ENCODE results near the gene PSTPIP2. TPM values are rescaled to one million over a fixed set of nuclear protein-coding genes. Genes with fewer than 3 reads are reported as not detected.
"Not testable (repeated sequence)": the region's sequence is repeated elsewhere in the genome, so short reads cannot be mapped to it uniquely, and the experiment has no call there.

Gene PSTPIP2
- total and polyA plus RNA-seq, 2 experiments from 2014 or later, result 1.4 to 2.6 TPM

- Histone ChIP-seq H3K4me1 (ENCODE audit: insufficient read depth) (no peaks in the 10 kb centered on the region), H3K4me2 (peak within 1 kb of the TSS; percentile 89), H2AFZ (peak within 1 kb of the TSS; percentile 74), H3K79me2 (replicated peaks; ENCODE audit: insufficient read depth) (peaks cover 34% of the 10 kb centered on the region), H3K27me3 (ENCODE audit: insufficient read depth) (peaks cover 12% of the 10 kb centered on the region; the same call in 1 of the 2 replicates), H3K4me3 (peak within 1 kb of the TSS; percentile 87), H3K36me3 (ENCODE audit: insufficient read depth) (no peaks in the 10 kb centered on the region), H3K9me2 (ENCODE audit: insufficient read depth) (peaks cover 4% of the 10 kb centered on the region; the same call in 1 of the 2 replicates), H3F3A (replicated peaks; ENCODE audit: low read depth) (no peaks in the 10 kb centered on the region), H4K20me1 (replicated peaks; ENCODE audit: insufficient read depth) (no peaks in the 10 kb centered on the region; the same call in 1 of the 2 replicates), H3K27ac (ENCODE audit: low read depth) (peak within 1 kb of the TSS; percentile 87)
- Mint-ChIP-seq H3K9me3 (no peaks in the 10 kb centered on the region; the same call in 2 of the 3 replicates), H3K36me3 (ENCODE audit: low read depth) (no peaks in the 10 kb centered on the region; the same call in 2 of the 3 replicates), H3K27me3 (ENCODE audit: insufficient read depth, low read depth, poor library complexity) (peaks cover 12% of the 10 kb centered on the region), H3K27ac (peak within 1 kb of the TSS; percentile 93), H3K4me1 (no peaks in the 10 kb centered on the region; the same call in 2 of the 3 replicates), H3K4me3 (peak within 1 kb of the TSS; percentile 93)
- peak; percentile 99 for DNase-seq (ENCODE audit: low spot score)
- peak; percentile 99 for ATAC-seq
- no peak for TF ChIP-seq ZNF114 (CRISPR knock-in tag; IDR thresholded peaks at IDR 0.05)
- peak; percentile 72 for TF ChIP-seq CREB1 (CRISPR knock-in tag; IDR thresholded peaks at IDR 0.05; ENCODE audit: low read depth)
- peak; percentile 77 for TF ChIP-seq POLR2AphosphoS5 (IDR thresholded peaks at IDR 0.05; ENCODE audit: low read depth)
Observed at GRCh38 chr18:45967007-45967706, 104.9 kb downstream of the PSTPIP2 start, which contains the start of gene EPG5. TSS of gene EPG5 (minus strand) at chr18:45967329. CDS start at chr18:45967239, 90 bp downstream.

GRCh38 chr18:45964913-45965312 lies 107.1 kb downstream of the PSTPIP2 start:
- H3K79me2 ChIP-seq (replicated peaks; ENCODE audit: insufficient read depth), result peaks cover 41% of the 10 kb centered on the region
- H3K9me3 Mint-ChIP-seq; ATAC-seq; H4K20me1 ChIP-seq (replicated peaks; ENCODE audit: insufficient read depth); H3K4me2 ChIP-seq; H3K27ac Mint-ChIP-seq; H3K27ac ChIP-seq (ENCODE audit: low read depth); H3K4me1 ChIP-seq (ENCODE audit: insufficient read depth); DNase-seq (ENCODE audit: low spot score); H3K4me1 Mint-ChIP-seq; H3F3A ChIP-seq (replicated peaks; ENCODE audit: low read depth); H2AFZ ChIP-seq; H3K27me3 Mint-ChIP-seq (ENCODE audit: insufficient read depth, low read depth, poor library complexity); H3K4me3 ChIP-seq; H3K36me3 ChIP-seq (ENCODE audit: insufficient read depth); H3K36me3 Mint-ChIP-seq (ENCODE audit: low read depth); H3K9me2 ChIP-seq (ENCODE audit: insufficient read depth): not testable (repeated sequence)
- H3K27me3 ChIP-seq (ENCODE audit: insufficient read depth), result peaks cover 12% of the 10 kb centered on the region; the same call in 1 of the 2 replicates
- peak overlapping the region; percentile 48; the same call in 2 of the 3 replicates for H3K4me3 Mint-ChIP-seq

GRCh38 chr18:45962866-45963265 lies 109.2 kb downstream of the PSTPIP2 start:
- DNase-seq (ENCODE audit: low spot score) (no peak), ATAC-seq (no peak)
- H3K4me1 Mint-ChIP-seq, result no peaks in the 10 kb centered on the region; the same call in 2 of the 3 replicates
- Histone ChIP-seq H4K20me1 (replicated peaks; ENCODE audit: insufficient read depth) (no peaks in the 10 kb centered on the region; the same call in 1 of the 2 replicates), H3K4me2 (no peak overlapping the region), H2AFZ (no peak overlapping the region), H3K4me1 (ENCODE audit: insufficient read depth) (no peaks in the 10 kb centered on the region), H3K9me2 (ENCODE audit: insufficient read depth) (peaks cover 4% of the 10 kb centered on the region; the same call in 1 of the 2 replicates), H3K27ac (ENCODE audit: low read depth) (no peak overlapping the region), H3F3A (replicated peaks; ENCODE audit: low read depth) (no peaks in the 10 kb centered on the region), H3K4me3 (no peak overlapping the region), H3K27me3 (ENCODE audit: insufficient read depth) (peaks cover under 1% of the 10 kb centered on the region; the same call in 1 of the 2 replicates), H3K36me3 (ENCODE audit: insufficient read depth) (no peaks in the 10 kb centered on the region), H3K79me2 (replicated peaks; ENCODE audit: insufficient read depth) (peaks cover 48% of the 10 kb centered on the region)
- no peaks in the 10 kb centered on the region; the same call in 2 of the 3 replicates for H3K9me3 Mint-ChIP-seq
- H3K4me3 Mint-ChIP-seq, result no peak overlapping the region
- no peak overlapping the region for H3K27ac Mint-ChIP-seq
- TF ChIP-seq JUNB (IDR thresholded peaks at IDR 0.05; ENCODE audit: unreplicated experiment) (no peak), ETS1 (IDR thresholded peaks at IDR 0.05) (no peak), ZNF331 (CRISPR knock-in tag; IDR thresholded peaks at IDR 0.05; ENCODE audit: low read depth) (no peak)
- peaks cover 4% of the 10 kb centered on the region for H3K27me3 Mint-ChIP-seq (ENCODE audit: insufficient read depth, low read depth, poor library complexity)
- no peaks in the 10 kb centered on the region; the same call in 2 of the 3 replicates for H3K36me3 Mint-ChIP-seq (ENCODE audit: low read depth)
